ENCODE data around the gene RAPGEF6.
"Not testable (repeated sequence)": the region's sequence is repeated elsewhere in the genome, so short reads cannot be mapped to it uniquely, and the experiment has no call there.

Gene RAPGEF6

DNA sequence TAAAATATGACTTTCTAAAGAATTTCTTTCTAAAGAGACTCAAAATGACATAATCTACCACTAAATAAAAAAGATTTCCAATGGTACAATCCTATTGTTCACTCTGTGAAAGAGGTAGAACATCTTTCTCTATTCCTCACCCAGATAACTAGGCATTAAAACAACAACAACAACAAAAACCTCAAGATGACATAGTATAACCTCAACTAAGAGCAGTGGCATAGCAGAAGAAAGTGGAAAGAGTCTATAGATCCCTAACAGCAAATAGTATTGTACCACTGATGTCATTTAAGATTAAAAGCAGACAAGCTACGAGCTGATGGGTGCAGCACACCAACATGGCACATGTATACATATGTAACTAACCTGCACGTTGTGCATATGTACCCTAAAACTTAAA, 29.9 kb downstream of the RAPGEF6 start:
- no peak for DNase-seq

DNA sequence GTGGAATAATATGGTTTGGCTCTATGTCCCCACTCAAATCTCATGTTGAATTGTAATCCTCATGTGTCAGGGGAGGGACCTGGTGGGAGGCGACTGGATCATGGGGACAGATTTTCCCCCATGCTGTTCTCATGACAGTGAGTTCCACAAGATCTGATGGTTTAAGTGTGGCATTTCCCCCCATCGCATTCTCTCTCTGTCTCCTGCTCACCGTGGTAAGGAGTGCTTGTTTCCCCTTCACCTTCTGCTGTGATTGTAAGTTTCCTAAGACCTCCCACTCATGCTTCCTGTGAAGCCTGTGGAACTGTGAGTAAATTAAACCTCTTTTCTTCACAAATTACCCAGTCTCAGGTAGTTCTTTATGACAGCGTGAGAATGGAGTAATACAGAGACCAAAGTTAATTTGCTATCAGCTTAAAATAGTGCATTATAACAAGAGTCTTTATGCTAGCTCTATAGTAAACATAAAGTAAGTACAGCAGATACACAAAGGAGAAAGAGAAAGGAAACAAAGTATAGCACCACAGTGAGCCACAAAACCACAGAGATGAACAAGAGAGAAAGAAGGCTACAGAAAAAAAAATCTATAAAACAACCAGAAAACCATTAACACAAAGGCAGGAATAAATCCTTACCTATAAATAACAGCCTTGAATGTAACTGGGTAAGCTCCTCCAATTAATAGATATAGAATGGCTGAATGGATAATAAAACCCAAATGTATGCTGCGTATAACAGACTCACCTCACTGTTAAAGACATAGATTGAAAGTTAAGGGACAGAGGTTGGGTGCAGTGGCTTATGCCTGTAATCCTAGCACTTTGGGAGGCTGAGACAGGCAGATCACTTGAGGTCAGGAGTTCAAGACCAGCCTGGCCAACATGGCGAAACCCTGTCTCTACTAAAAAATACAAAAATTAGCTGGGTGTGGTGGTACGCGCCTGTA, 39.7 kb downstream of the RAPGEF6 start:
- DNase-seq = no peak

DNA sequence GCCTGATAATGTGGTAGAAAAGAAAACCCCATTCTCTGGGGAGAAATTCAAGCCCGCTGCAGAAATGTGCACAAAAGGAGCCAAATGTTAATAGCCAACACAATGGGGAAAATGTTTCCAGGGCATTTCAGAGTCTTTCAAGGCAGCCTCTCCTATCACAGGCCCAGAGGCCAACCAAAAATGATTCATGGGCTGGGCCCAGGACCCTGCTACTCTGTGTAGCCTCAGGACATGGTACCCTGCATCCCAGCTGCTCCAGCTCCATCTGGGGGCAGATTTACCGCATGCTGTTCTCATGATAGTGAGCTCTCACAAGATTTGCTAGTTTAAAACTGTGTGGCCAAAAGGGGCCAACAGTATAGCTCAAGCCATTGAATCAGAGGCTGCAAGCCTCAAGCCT, 41.1 kb downstream of the RAPGEF6 start:
- DNase-seq = no peak

DNA sequence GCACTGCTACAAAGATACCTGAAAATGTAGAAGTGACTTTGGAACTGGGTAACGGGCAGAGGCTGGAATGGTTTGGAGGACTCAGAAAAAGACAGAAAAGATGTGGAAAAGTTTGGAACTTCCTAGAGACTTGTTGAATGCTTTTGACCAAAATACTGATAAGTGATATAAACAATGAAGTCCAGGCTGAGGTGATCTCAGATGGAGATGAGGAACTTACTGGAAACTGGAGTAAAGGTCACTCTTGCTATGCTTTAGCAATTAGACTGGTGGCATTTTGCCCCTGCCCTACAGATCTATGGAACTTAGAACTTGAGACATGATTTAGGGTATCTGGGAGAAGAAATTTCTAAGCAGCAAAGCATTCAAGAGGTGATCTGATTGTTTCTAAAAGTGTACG, 41.6 kb downstream of the RAPGEF6 start:
- not testable (repeated sequence) for DNase-seq

DNA sequence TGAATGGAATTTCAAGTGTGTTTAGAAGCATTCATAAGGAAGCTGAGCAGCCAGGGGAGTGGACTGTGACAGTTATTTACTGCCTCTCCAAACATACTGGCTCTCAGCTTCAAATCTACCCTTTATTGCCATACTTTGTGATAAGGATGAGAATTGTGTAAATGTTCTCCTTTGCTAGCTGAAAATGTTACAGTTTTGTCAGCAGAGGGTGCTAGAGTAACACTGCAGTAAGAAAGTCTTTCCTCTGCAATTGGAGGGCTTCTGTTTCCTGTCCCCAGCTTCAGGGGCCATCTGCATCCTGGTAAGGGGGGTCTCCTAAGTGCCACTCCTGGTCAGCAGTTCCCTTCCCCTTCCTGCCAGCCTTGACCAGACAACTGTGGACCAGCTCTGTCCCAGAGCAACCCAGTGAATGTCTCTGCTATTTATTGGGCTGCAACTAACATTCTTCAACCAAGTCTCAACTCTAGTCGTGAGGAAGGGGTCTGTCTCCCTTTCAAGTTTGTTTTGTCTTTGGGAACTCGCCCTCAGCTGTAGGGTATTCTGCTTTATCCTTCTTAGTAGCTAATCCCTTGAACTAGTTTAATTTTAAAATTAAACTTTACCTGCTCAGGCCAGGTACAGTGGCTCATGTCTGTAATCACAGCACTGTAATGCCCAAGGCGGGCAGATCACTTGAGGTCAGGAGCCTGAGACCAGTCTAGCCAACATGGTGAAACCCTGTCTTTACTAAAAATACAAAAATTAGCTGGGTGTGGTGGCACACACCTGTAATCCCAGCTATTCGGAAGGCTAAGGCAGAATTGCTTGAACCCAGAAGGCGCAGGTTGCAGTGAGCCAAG, 45.3 kb downstream of the RAPGEF6 start:
- peak; percentile 2 to 65 for DNase-seq

DNA sequence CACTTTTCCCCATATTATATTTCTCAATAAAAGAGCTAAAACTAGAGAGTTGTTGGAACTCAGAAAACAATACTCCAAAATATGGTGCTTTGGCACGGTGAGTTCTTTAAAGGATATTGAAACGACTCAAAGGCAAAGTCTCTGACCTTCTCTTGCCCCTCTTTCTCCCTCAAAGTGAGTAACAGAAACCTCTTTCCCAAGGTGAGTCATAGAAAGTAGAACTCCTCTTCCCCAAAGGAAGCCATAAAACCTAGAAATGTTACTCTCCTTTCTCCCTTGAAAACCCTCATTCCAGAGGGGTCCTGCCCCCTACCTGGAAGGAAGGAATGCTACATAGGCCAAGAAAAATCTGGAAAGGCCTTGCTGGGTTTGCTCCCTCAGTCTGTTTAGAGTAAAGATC, 47.5 kb downstream of the RAPGEF6 start:
- DNase-seq = no peak

DNA sequence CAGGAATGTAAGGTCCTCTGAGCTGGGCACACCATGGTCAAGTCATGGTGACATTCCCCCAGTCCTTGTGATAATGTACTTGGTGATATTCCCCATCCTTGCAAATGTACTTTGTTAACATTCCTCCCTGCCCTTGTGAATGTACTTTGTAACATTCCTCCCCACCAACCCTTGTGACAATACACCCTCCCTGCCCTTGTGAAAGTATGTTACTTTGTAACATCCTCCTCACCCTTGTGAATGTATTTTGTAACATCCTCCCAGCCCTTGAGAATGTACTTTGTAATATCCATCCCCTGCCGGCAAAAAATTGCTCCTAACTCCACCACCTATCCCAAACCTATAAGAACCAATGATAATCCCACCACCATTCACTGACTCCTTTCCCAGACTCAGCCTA, 53.3 kb downstream of the RAPGEF6 start:
- no peak for DNase-seq

DNA sequence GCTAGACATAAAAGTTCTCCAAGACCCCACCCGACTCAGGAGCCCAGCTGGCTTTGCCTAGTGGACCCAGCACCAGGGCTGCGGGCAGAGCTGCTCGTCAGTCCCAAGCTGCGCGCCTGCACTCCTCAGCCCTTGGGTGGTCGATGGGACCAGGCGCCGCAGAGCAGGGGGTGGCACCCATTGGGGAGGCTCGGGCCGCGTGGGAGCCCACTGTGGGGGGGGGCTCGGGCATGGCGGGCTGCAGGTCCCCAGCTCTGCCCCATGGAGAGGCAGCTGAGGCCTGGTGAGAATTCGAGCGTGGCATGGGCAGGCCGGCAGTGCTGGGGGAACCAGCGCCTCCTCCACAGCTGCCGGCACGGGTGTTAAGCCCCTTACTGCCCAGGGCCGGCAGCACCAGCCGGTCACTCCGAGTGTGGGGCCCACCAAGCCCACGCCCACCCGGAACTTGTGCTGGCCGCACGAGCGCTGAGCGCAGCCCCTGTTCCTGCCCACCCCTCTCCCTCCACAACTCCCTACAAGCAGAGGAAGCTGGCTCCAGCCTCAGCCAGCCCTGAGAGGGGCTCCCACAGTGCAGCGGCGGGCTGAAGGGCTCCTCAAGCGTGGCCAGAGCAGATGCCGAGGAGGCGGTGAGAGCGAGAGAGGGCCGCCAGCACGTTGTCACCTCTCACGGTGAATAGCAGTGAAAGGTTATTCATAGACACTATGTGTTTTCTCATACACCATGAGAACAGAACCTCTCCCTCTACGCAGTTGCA, 54.9 kb downstream of the RAPGEF6 start:
- DNase-seq = no peak

DNA sequence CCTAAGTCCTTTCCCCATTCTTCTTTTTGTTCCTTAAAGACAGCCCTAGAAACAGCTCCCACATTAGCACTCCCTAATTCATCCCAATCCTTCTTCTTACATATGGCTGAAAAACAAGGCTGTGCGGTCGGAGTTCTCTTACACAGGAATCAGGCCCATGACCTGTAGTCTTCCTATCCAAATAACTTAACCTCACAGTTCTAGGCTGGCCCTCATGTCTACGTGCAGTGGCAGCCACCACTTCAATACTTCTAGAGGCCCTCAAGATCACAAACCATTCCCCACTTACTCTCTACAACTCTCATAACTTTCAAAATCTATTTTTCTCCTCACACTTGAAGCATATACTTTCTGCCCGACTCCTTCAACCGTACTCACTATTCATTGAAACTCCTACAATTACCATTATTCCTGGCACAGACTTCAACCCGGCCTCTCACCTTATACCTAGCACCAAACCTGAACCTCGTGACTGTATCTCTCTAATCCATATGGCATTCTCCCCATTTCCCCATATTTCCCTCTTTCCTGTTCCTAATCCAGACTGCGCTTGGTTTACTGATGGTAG, 59.3 kb downstream of the RAPGEF6 start:
- no peak for DNase-seq

DNA sequence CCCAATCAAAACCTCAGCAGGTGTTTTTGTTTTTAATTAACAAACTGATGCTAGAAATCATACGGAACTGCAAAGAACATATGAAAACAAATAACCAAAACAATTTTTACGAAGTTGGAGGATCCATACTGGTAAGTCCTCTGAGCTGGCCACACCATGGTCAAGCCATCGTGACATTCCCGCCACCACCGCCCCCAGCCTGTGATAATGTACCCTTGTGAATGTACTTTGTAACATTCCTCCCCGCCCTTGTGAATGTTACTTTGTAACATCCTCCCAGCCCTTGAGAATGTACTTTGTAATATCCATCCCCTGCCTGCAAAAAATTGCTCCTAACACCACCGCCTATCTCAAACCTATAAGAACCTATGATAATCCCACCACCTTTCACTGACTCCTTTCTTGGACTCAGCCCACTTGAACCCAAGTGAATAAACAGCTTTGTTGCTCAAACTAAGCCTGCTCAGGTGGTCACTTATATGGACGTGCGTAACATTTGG, 63.3 kb downstream of the RAPGEF6 start:
- DNase-seq = no peak

DNA sequence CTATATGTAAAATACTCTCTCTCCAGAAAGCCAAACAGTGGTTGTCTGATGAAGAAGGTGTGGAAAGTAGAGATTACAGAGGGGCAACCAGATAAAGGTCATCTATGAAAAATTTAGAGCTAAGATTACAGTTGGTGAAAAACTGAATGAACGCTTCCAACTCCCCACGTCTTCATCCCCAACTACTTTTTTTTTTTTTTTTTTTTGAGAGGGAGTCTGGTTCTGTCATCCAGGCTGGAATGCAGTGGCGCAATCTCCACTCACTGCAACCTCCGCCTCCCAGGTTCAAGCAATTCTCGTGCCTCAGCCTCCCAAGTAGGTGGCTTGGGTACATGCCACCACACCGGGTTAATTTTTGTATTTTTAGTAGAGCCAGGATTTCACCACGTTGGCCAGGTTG, 64.3 kb downstream of the RAPGEF6 start:
- no peak for DNase-seq

DNA sequence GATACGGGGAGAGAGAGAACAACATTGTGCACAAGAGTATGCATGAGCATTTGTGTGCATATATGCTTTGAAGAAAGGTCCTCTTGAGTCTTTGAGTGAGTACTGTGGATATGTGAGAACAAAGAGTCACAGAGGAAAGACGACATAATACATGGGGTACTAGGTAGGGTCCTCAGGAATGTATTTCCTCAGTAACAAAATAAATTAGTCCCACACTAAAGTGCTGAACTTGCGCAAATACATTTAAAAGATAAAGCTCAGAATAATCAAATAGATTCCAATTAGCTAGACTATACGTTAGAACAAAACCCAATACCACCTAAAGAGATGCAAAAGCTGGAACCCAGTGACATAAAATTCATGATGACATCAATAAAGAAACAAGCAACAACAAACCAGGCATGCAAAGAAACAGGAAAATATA, 70.8 kb downstream of the RAPGEF6 start:
- DNase-seq = no peak

DNA sequence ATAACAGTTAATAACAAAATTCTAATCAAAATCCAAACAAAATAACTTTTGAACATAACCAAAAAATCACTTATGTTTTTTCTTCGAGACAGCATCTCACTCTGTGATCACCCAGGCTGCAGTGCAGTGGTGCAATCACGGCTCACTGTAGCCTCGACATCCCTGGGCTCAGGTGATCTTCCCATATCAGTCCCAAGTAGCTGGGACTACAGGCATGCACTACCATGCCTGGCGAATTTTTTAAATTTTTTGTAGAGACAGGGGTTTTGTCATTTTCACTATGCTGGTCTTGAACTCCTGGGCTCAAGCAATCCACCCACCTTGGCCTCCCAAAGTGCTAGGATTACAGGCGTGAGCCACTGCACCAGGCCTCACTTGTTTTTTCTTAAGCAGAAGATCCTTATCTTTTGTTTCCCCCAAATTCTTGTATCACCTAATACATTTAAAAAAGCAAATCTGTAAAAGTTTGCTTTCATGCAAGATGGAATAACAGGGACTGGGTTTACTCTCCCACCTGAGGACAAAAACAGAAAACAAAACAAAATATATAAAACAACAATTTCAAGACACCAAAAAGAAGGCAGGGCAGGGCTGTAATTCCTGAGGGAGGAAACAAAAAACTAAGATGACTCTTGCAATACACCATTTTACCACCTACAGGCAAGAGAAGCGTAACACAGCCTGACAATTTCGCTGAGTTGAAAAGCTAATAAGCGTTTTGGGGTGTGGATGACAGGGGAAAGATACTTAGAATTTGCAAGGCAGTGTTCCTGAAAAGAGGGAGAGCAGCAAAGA, 71.4 kb downstream of the RAPGEF6 start:
- no peak for DNase-seq

DNA sequence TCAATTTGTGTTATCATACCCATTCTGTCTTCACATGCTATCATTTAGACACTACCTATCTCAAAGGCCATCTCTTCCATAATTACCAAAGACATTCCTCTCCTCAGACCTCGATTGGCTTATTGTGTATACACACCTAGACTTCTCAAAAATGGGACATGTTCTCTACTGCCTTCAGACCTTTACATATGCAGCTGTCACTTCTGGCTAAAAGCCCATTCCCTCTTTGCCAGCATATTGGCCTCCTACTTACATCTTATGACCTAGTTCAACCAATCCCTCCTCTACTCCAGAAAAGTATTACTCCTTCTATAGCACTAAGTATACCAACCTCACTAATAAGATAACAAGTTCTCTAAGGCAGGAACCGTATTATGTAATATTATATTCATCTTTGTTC, 84.4 kb downstream of the RAPGEF6 start:
- peak in 1 of 2 experiments; percentile 25 for DNase-seq

DNA sequence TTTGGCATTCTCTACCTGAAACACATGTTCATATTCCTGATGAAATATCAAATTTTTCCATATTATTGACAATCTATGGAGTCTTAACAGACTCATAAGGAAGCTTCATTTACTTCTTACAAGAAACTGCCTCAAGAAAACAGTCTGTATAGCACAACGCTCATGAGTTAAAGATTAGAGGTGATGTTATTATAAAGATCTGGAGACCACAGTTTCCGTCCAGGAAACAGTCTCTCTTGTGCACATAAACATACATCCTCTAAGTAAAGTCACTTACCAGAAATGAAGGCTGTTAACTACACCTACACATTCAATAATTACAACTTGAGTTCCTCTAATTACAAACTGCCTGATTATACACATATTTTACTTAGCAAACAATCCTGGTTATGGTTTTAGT, 86.9 kb downstream of the RAPGEF6 start:
- no peak for DNase-seq

DNA sequence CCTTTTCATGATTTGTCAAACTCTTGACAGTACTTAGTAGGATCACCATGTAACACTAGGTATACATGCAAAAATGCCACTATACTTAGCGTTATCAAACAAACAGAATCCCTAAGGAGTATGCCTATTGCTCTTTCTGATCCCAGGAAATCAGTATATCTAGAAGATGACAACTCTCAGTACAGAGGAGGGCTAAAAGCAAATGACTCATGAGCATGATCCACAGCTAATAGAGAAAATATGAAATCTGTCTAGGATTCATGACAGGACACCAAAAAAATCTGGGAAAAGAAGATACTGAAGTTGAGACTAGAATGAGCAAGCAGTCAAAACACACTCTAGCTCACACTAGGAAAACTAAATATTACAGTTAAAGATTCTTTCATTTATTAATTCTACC, 89.2 kb downstream of the RAPGEF6 start:
- DNase-seq = no peak

DNA sequence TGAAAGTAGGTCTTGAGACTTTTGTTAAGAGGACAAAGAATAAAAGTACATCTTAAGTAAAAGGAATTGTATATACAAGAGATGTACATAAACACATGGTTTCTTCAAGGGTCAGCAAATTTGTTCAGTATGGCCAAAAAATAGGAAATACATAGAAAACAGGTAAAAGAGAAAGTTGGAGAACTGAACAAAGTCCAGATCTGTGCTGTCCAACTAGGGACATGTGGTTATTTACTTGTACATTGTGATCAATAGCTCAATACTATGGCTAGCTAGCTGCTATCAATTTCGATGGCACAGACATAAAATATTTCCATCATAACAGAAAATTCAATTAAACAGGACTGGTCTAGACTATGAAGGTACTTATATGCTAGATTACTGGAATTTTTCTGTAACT, 92.3 kb downstream of the RAPGEF6 start:
- no peak for DNase-seq

DNA sequence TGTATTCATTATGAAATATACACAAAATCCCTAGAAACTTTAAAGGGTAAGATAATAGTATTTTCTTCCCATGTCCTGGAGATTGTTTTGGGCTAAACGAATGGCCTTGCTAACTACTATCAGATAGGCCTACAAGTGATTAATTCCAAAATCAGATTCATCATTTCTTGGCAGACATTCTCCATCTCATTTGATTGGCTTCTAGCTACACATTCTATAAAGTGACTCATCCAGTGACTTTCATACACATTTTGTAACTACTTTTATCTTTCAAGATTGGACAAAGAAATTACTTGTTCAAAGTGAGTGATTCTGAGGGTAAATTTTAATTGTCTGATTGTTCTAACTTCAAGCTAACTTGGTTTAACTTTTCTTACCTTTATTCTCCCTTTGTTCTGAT, 93.3 kb downstream of the RAPGEF6 start:
- no peak for DNase-seq

DNA sequence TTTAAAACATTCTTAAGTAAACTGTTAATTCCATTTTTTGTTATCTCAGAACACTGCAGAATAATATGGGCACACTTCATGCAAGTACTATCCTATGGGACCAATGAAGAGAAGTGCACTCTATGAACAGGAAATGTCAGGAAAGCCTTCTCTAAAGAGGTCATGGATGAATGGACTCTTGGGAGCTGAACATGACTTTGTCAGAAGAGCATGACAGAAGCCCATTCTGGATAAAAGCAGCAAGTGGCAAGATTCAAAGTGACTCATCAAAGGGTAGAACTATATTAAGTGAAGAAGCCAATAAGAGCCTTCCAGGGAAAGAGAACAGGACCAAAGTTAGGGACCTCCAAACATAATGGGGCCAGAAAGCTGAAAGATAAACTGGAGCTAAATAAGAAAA, 94.0 kb downstream of the RAPGEF6 start:
- DNase-seq = no peak

DNA sequence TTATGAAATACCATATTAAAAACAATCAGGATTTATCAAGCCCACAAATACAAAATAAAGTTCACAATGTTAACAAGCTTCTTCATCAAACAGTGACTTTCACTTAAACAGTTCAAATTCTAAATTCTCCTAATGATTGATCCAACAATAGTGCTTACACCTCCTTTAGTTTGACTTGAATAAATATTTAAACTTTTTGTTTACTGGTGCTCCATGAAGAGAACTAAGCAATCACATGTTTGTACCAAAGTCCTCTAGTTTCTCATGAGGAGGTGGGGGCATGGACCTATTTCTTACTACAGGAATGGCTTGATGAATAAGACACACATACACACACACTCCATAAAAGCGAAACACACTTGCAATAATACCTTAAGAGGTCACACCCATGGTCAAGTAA, 95.8 kb downstream of the RAPGEF6 start:
- DNase-seq = no peak

DNA sequence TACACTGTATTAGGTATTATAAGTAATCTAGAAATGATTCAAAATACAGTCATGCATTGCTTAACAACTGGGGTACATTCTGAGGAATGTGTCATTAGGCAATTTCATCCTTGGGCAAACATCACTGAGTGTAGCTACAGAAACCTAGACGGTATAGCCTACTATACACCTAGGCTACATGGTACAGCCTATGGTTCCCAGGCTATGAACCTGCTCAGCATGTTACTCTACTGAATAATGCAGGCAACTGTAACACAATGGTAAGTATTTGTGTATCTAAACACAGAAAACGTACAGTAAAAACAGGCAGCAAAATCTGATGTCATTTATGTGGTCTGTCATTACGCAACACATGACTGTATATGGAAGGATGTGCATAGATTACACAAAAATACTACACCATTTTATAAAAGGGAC, 96.8 kb downstream of the RAPGEF6 start:
- DNase-seq = no peak
